ENCODE data around the gene NOS1AP. TPM values are rescaled to one million over a fixed set of nuclear protein-coding genes. Genes with fewer than 3 reads are reported as not detected.

NOS1AP gene
- total RNA-seq, 1 donor from 2014 or later, result 2.0 TPM

- intact Hi-C loops (cut with DNase I), result no loop called here
- Histone ChIP-seq H3K27me3 (no peaks in the 10 kb centered on the region), H3K4me3 (no peak overlapping the region), H3K9me3 (no peaks in the 10 kb centered on the region), H3K27ac (no peak overlapping the region), H3K36me3 (no peaks in the 10 kb centered on the region), H3K4me1 (no peaks in the 10 kb centered on the region)
- DNase-seq (ENCODE audit: extremely low spot score in 2 of 2), result no peak
- no peak for TF ChIP-seq POLR2A (IDR thresholded peaks at IDR 0.05)
- no peak for TF ChIP-seq CTCF (IDR thresholded peaks at IDR 0.05)
- TF ChIP-seq POLR2AphosphoS5 (IDR thresholded peaks at IDR 0.05; ENCODE audit: insufficient read depth in 1 of 2, low read depth in 1 of 2), result no peak
Measured at GRCh38 chr1:162250004-162250730, 180.7 kb downstream of the NOS1AP start.

GRCh38 chr1:162251102-162251501 lies 181.6 kb downstream of the NOS1AP start:
- no peaks in the 10 kb centered on the region for H3K27me3 ChIP-seq
- no peak for DNase-seq (ENCODE audit: extremely low spot score in 2 of 2)
- no peaks in the 10 kb centered on the region for H3K4me1 ChIP-seq
- H3K36me3 ChIP-seq, result no peaks in the 10 kb centered on the region
- no peaks in the 10 kb centered on the region for H3K9me3 ChIP-seq
- no peak for TF ChIP-seq POLR2A (IDR thresholded peaks at IDR 0.05)
- no peak for TF ChIP-seq POLR2AphosphoS5 (IDR thresholded peaks at IDR 0.05; ENCODE audit: insufficient read depth in 1 of 2, low read depth in 1 of 2)
- TF ChIP-seq CTCF (IDR thresholded peaks at IDR 0.05), result no peak
- H3K4me3 ChIP-seq, result no peak overlapping the region
- no peak overlapping the region for H3K27ac ChIP-seq
- intact Hi-C loops (cut with DNase I), result no loop called here

- no peak for DNase-seq (ENCODE audit: extremely low spot score in 2 of 2)
- intact Hi-C loops (cut with DNase I), result no loop called here
- H3K27ac ChIP-seq, result no peak overlapping the region
- H3K4me1 ChIP-seq, result no peaks in the 10 kb centered on the region
- H3K9me3 ChIP-seq, result no peaks in the 10 kb centered on the region
- no peak overlapping the region for H3K4me3 ChIP-seq
- H3K27me3 ChIP-seq, result no peaks in the 10 kb centered on the region
- TF ChIP-seq POLR2AphosphoS5 (IDR thresholded peaks at IDR 0.05; ENCODE audit: insufficient read depth in 1 of 2, low read depth in 1 of 2) (no peak), CTCF (IDR thresholded peaks at IDR 0.05) (no peak), POLR2A (IDR thresholded peaks at IDR 0.05) (no peak)
- H3K36me3 ChIP-seq, result no peaks in the 10 kb centered on the region
Measured at GRCh38 chr1:162252214-162252613, 182.7 kb downstream of the NOS1AP start.

GRCh38 chr1:162253790-162254189 lies 184.3 kb downstream of the NOS1AP start:
- no peaks in the 10 kb centered on the region for H3K9me3 ChIP-seq
- H3K36me3 ChIP-seq, result no peaks in the 10 kb centered on the region
- no peaks in the 10 kb centered on the region for H3K4me1 ChIP-seq
- intact Hi-C loops (cut with DNase I), result no loop called here
- H3K27ac ChIP-seq, result no peak overlapping the region
- H3K27me3 ChIP-seq, result no peaks in the 10 kb centered on the region
- TF ChIP-seq POLR2A (IDR thresholded peaks at IDR 0.05), result no peak
- no peak for TF ChIP-seq CTCF (IDR thresholded peaks at IDR 0.05)
- TF ChIP-seq POLR2AphosphoS5 (IDR thresholded peaks at IDR 0.05; ENCODE audit: insufficient read depth in 1 of 2, low read depth in 1 of 2), result no peak
- H3K4me3 ChIP-seq, result no peak overlapping the region
- DNase-seq (ENCODE audit: extremely low spot score in 2 of 2), result no peak

- intact Hi-C loops (cut with DNase I), result no loop called here
- TF ChIP-seq POLR2A (IDR thresholded peaks at IDR 0.05) (no peak), CTCF (IDR thresholded peaks at IDR 0.05) (no peak), POLR2AphosphoS5 (IDR thresholded peaks at IDR 0.05; ENCODE audit: insufficient read depth in 1 of 2, low read depth in 1 of 2) (no peak)
- no peaks in the 10 kb centered on the region for H3K4me1 ChIP-seq
- no peak for DNase-seq (ENCODE audit: extremely low spot score in 2 of 2)
- no peaks in the 10 kb centered on the region for H3K36me3 ChIP-seq
- no peaks in the 10 kb centered on the region for H3K27me3 ChIP-seq
- no peak overlapping the region for H3K4me3 ChIP-seq
- H3K9me3 ChIP-seq, result no peaks in the 10 kb centered on the region
- H3K27ac ChIP-seq, result no peak overlapping the region
Measured at GRCh38 chr1:162256287-162256686, 186.8 kb downstream of the NOS1AP start.

Measured in vagina (tissue), 2 donors.